Stimulated activated CD8-positive, alpha-beta memory T cell treated with anti-CD3 and anti-CD28 coated beads, Interleukin-4, amount 100 ng/mL, for 24 hours (primary cell): ENCODE measurements around the gene ZNF407.

Experiments used
- DNase-seq: peaks from one replicate; pipeline ENCODE4 v3.0.0-alpha.2; 2020; ENCODE audit warnings: low read depth

Gene ZNF407

GRCh38 chr18:74579496-74580065 lies 18.1 kb upstream of the ZNF407 start:
- DNase-seq: no peak

- DNase-seq: no peak
Measured at GRCh38 chr18:74582642-74583041, 15.0 kb upstream of the ZNF407 start.

DNA sequence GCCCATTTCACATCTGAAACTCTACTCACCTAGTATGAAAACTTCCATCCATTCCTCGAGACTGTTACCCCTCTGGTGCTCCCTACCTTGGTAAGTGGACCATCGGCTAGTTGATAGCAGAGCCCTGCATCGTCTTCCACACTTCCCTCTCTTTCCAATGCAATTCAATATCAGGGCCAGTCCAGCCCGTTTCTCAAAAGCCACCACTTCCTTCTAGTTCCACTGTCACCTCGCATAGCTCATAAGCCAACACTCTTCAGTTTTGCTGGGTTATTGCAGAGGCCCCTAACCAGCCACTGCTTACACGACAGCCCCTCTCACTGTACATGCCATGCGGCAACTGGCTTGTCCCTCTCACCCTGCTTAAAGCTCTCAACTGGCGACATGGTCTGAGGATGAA lies 10.2 kb upstream of the ZNF407 start:
- no peak for DNase-seq

- DNase-seq: no peak
Measured at GRCh38 chr18:74589021-74589420, 8.6 kb upstream of the ZNF407 start.

DNA sequence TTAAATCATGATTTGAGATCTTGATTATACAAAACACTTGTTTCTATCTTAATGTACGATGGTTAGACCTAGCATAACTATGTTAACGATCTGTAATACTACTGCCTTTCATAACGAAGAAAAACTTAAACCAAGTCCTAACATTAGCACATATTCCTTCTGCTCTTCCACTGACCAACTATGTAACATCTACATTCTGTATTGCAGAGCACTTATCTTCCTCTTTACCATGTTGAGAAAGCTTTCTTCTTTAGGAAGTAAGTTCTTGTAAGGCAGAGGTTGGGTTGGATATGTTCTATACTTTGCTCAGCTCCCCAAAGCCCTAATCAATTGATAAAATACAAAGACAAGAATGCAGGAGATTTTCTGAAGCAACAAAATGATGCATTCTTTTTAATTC lies 7.9 kb upstream of the ZNF407 start:
- no peak for DNase-seq

DNA sequence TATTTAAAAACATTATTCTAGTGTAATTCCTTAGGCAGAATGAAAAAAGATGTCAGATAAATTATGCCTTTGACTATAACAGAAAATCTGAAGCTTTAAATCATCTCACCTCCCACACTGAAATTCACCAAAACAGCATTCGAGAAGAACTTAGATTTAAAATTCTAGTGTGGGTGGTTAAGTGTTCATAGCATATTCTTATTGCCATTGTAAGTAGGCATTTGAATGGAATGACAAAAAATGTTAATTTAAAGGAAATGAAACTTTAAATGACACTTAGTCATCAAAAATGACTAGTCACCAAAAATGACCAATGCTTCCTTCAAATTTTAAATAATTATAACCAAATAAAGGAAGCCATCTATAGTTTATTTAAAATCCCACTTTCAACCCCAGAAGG lies 7.0 kb upstream of the ZNF407 start:
- no peak for DNase-seq

- no peak for DNase-seq
Measured at GRCh38 chr18:74595431-74595830, 2.2 kb upstream of the ZNF407 start.

GRCh38 chr18:74597034-74597661 lies 522 bp upstream of the ZNF407 start:
- DNase-seq: peak; percentile 55

- peak; percentile 68 for DNase-seq
Measured at GRCh38 chr18:74598350-74599001, 806 bp downstream of the ZNF407 start.

GRCh38 chr18:74604361-74604760 lies 6.7 kb downstream of the ZNF407 start:
- DNase-seq: no peak

DNA sequence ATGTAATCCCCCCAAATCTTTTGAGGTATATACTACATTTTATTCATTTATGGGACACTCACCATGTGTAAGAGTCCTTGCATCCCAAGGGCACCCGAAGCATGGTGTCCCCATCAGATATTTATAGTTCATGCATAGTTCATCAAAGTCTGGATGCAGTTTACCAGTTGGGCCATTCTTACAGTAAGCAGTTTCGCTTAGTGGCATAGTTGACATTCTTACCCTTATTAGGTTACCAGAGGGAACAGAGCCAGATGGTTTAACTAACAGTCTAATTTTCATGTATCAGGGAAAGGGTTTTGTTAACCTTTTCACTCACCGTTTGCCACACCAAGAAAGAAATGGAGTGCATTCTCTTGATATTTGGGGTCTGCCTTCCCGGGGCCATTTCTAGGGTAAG lies 7.1 kb downstream of the ZNF407 start:
- DNase-seq: no peak

DNA sequence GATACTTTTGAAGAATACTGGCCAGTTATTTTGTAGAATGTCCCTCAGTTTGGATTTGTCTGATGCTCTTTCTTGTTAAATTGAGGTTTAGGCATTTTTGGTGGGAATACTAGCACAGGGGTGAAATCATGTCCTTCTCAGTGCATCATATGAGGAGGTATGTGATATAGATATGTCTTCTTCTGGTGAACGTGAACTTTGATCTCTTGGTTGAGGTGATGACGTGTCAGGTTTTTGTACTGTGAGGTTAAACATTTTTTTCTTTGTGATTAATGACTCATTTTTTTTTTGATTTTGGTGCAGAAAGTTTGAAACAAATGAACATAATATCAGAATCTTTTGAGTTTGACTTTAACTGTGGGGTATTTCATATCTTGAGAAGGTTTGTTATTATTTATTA lies 11.0 kb downstream of the ZNF407 start:
- DNase-seq: no peak

DNA sequence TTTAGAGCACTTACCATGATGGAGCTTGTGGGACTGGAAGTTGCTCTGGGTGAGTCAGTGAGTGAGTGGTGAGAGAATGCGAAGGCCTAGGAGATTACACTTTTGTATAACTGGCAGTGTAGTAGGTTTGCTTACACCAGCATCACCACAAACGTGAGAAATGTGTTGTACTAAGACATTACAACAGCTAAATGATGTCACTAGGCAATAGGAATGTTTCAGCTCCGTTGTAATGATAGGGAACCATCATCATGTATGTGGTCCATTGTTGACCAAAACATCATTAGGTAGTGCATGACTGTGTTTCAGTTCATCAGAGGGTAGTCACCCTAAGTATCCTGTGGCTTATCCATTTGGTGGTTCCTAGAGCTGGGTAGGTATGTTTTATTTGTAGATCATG lies 11.9 kb downstream of the ZNF407 start:
- no peak for DNase-seq

DNA sequence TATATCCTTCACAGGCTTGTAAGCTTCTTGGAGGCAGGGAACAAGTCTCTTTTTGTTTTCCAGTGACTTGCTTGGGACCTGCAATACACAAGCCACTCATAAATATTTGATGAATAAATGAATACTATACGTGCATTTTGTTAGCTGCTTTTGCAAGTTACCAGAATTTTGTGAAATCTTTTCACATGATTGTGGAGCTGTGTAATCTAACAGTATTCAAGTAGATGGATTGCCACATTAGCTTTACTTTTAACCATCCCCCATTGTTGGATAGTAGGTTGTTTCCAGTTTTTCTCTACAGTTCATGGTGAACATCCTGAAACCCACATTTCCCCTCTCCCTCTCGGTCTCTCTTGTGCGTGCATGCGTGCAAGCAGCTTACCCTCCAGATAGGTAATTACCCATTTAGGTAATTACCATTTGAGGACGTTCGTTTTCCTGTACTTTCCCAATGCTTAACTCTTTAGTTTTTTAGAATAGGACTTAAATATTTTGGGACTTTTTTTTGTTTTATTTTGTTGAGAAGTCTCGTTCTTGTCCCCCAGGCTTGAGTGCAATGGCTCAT lies 12.5 kb downstream of the ZNF407 start:
- DNase-seq: no peak

DNA sequence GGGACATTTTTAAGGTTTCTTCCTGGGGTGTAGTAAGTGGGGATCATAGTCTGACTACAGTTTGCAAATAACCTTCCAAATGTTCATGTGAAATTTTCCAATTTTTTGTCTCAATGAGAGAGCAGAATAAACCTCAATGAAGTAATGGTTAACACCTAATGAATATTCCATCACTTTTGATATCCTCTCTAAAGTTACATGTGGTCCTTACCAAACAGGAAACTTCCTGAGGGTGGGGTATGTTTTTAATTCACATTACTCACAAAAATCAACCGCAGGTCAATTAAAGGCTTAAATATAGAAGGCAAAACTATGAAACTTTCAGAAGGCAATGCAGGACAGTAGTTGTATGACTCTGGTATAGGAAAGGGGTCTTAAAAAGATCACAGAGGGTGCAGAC lies 13.2 kb downstream of the ZNF407 start:
- no peak for DNase-seq

DNA sequence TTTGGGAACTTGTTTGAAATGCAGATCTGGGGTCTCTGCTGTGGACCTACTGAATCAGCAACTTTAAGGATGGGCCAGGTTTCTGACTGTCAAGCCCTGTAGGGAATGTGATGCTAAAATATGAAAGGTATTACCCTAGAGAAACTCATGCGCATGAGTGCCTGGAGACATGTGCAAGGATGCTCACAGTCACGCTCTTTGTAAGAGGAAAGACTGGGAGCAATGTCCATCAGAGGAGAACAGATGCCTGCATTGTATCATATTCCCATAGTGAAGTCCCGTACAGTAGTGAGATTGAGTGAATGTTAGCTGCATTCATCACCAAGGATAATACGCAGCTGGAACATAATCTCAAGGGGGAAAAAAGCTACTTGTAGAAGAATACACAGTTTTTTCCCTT lies 14.1 kb downstream of the ZNF407 start:
- no peak for DNase-seq

DNA sequence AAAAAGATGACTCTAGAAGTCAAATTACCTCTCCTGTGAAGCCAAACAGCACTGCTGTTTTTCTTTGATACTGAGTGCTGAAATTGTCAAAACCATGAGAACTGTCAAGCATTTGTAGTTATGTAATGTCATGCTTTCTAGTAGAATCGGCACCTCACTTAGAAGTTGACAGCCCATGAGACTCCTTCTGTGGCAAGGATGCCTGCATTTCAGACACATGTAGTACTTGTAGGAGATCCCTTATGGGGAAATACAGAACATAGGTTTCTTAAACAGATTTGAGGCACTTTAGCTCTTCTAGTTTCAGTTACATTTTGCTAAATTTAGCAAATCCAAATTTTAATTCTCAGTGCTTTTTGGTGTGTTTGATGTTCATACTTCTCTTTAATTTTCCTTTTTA lies 15.7 kb downstream of the ZNF407 start:
- DNase-seq: no peak

- DNase-seq: no peak
Measured at GRCh38 chr18:74616494-74616893, 18.8 kb downstream of the ZNF407 start.

DNA sequence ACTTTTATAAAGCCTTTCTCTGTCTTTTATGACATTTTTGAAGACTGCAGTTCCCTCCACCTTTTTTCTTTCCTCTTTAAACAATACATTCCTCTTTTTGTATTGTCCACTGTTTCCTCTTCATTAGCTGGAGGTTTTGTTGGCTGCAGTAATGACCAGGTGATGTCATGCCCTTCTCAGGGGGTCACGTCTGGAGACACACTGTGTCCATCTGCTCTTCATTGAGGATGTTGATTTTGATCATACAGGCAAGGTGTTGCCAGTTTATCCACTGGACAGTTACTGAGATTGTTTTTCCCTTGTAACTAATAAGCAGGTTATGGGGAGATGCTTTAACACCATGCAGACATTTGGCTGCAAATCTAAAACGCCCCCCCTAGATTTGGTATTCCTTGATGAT lies 19.8 kb downstream of the ZNF407 start:
- DNase-seq: no peak

- DNase-seq: no peak
Measured at GRCh38 chr18:74622072-74622471, 24.4 kb downstream of the ZNF407 start.

GRCh38 chr18:74623047-74623816 lies 25.6 kb downstream of the ZNF407 start:
- no peak for DNase-seq

DNA sequence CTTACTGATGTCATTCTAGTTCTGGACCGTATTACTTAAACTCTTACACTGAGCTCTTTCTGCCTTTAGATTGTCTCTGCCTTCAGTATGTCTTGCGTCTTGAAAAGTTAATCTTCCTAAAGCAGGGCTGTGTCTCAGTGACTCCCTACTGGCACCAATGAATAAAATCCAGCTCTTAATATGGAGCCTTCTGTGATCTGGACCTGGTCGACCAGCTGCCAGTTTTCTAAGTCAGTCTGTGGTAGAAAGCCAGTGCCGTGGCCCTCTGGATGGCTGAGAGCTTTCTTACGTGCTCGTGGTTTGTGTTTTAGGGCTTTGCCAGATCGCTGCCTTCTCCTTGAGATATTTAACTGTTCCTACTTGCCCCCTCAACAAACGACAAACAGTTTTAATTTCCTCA lies 26.8 kb downstream of the ZNF407 start:
- no peak for DNase-seq

GRCh38 chr18:74625157-74625556 lies 27.5 kb downstream of the ZNF407 start:
- no peak for DNase-seq
